Smooth muscle cell (in vitro differentiated cells): ENCODE data around the gene TMEM121. TPM values are rescaled to one million over a fixed set of nuclear protein-coding genes. Genes with fewer than 3 reads are reported as not detected.

Experiments
- DNase-seq: peaks from one replicate; lab custom pipeline; 2025; ENCODE audit not compliant: unreplicated experiment; lab: John Stamatoyannopoulos, UW
- H2AFZ ChIP-seq: fragments of 200-600 bp; sonication (generic); 2 replicates; pipeline ENCODE4 v1.6.0; 2016; ENCODE audit warnings: antibody characterized with exemption, low read depth, mild to moderate bottlenecking
- H3F3A ChIP-seq: fragments of 200-600 bp; sonication (generic); 2 replicates; pipeline ENCODE4 v1.6.0; 2017; ENCODE audit warnings: antibody characterized with exemption, low read depth
- H3K27ac ChIP-seq: fragments of 200-600 bp; sonication (generic); 2 replicates; pipeline ENCODE4 v1.5.1; 2016; ENCODE audit warnings: low read depth, mild to moderate bottlenecking
- H3K27me3 ChIP-seq: fragments of 200-600 bp; sonication (generic); 2 replicates; pipeline ENCODE4 v1.6.1; 2016; ENCODE audit warnings: low read depth, mild to moderate bottlenecking
- H3K36me3 ChIP-seq: fragments of 200-600 bp; sonication (generic); 2 replicates; pipeline ENCODE4 v1.5.1; 2016; ENCODE audit warnings: low read depth
- H3K4me1 ChIP-seq: fragments of 200-600 bp; sonication (generic); 2 replicates; pipeline ENCODE4 v1.5.1; 2016; ENCODE audit warnings: low read depth
- H3K4me2 ChIP-seq: fragments of 200-600 bp; sonication (generic); 2 replicates; pipeline ENCODE4 v1.6.0; 2016; ENCODE audit warnings: mild to moderate bottlenecking
- H3K4me3 ChIP-seq: fragments of 200-600 bp; sonication (generic); 2 replicates; pipeline ENCODE4 v1.5.1; 2016; ENCODE audit warnings: mild to moderate bottlenecking
- H3K79me2 ChIP-seq: fragments of 200-600 bp; sonication (generic); 2 replicates; pipeline ENCODE4 v1.6.0; 2016; ENCODE audit warnings: low read depth, mild to moderate bottlenecking
- H3K9ac ChIP-seq: fragments of 200-600 bp; sonication (generic); 2 replicates; pipeline ENCODE4 v1.6.0; 2016; ENCODE audit warnings: low read depth
- H3K9me3 ChIP-seq: fragments of 200-600 bp; sonication (generic); replicated peaks from 2 replicates; pipeline ENCODE4 v1.5.1; 2016; ENCODE audit warnings: low read depth
- H4K20me1 ChIP-seq: fragments of 200-600 bp; sonication (generic); 2 replicates; pipeline ENCODE4 v1.6.0; 2016; ENCODE audit warnings: low read depth
- CTCF ChIP-seq: fragments of 200-600 bp; sonication (generic); IDR thresholded peaks from 2 replicates; pipeline ENCODE4 v1.5.1; 2017; ENCODE audit warnings: borderline replicate concordance, mild to moderate bottlenecking, antibody characterized with exemption; ENCODE audit not compliant: insufficient read depth, poor library complexity, severe bottlenecking
- WGBS: methylation state at CpG from one replicate; pipeline ENCODE4 v1.1.7; 2016; ENCODE audit warnings: low lambda C conversion rate; 5-methylcytosine and 5-hydroxymethylcytosine counted together
- polyA plus RNA-seq: library from polyadenylated mRNA; unstranded; fragments of >200 nt; fragmentation: Nextera tagmentation; extraction: Ambion mirVana; gene quantifications from 2 replicates; pipeline ENCODE4 v1.2.1, GENCODE V29; 2016
- total RNA-seq: library from RNA; depleted of rRNA; stranded (reverse); fragments of >200 nt; gene quantifications from 2 replicates; pipeline ENCODE4 v1.2.3, GENCODE V29; 2014

TMEM121 gene
- total and polyA plus RNA-seq, 2 experiments from 2014 or later: 2.6 to 12.1 TPM

GRCh38 chr14:105495990-105496830 lies 30.2 kb upstream of the TMEM121 start:
- no peaks in the 10 kb centered on the region for H3K79me2 ChIP-seq
- no peak overlapping the region for H3K27ac ChIP-seq
- H4K20me1 ChIP-seq: no peaks in the 10 kb centered on the region
- H3K4me2 ChIP-seq: no peak overlapping the region
- H3K9me3 ChIP-seq: no peaks in the 10 kb centered on the region
- H3K36me3 ChIP-seq: no peaks in the 10 kb centered on the region
- H3K9ac ChIP-seq: no peak overlapping the region
- 82% methylated on average over 16 of the region's 18 CpGs for WGBS
- no peak for DNase-seq
- TF ChIP-seq CTCF: no peak
- no peaks in the 10 kb centered on the region for H3K4me1 ChIP-seq
- H3K4me3 ChIP-seq: no peak overlapping the region
- H2AFZ ChIP-seq: no peak overlapping the region
- no peaks in the 10 kb centered on the region for H3F3A ChIP-seq
- no peaks in the 10 kb centered on the region for H3K27me3 ChIP-seq

GRCh38 chr14:105496831-105497591 lies 29.4 kb upstream of the TMEM121 start:
- Histone ChIP-seq H3K4me1 (no peaks in the 10 kb centered on the region), H2AFZ (no peak overlapping the region), H3K4me2 (no peak overlapping the region), H3K9ac (no peak overlapping the region), H3K79me2 (no peaks in the 10 kb centered on the region), H3K9me3 (no peaks in the 10 kb centered on the region), H3K36me3 (no peaks in the 10 kb centered on the region), H3F3A (no peaks in the 10 kb centered on the region), H3K4me3 (no peak overlapping the region), H3K27ac (no peak overlapping the region), H3K27me3 (no peaks in the 10 kb centered on the region), H4K20me1 (no peaks in the 10 kb centered on the region)
- TF ChIP-seq CTCF: no peak
- no peak for DNase-seq
- 96% methylated on average over 31 of the region's 32 CpGs for WGBS

- Histone ChIP-seq H4K20me1 (no peaks in the 10 kb centered on the region), H2AFZ (no peak overlapping the region), H3K4me2 (no peak overlapping the region), H3K9me3 (no peaks in the 10 kb centered on the region), H3K4me3 (no peak overlapping the region), H3K79me2 (no peaks in the 10 kb centered on the region), H3K9ac (no peak overlapping the region), H3K27me3 (no peaks in the 10 kb centered on the region), H3K4me1 (no peaks in the 10 kb centered on the region), H3F3A (no peaks in the 10 kb centered on the region), H3K36me3 (no peaks in the 10 kb centered on the region), H3K27ac (no peak overlapping the region)
- DNase-seq: no peak
- 89% methylated on average over 31 of the region's 31 CpGs for WGBS
- TF ChIP-seq CTCF: no peak
Observed at GRCh38 chr14:105497671-105498429, 28.5 kb upstream of the TMEM121 start.
